ENCODE results near the gene MTLN. TPM values are rescaled to one million over a fixed set of nuclear protein-coding genes. Genes with fewer than 3 reads are reported as not detected.

Gene MTLN
- total and polyA plus RNA-seq, 2 of the 13 experiments (the other 11 are each of a cell fraction or from before 2014, with no cell fraction given): 37.1 to 50.4 TPM

GRCh38 chr2:110204408-110205385 is 7.7 kb downstream of the MTLN start, which contains the start of gene NPHP1 (continued):
- no peak for TF ChIP-seq TRAFD1 (CRISPR knock-in tag; IDR thresholded peaks at IDR 0.05; ENCODE audit: borderline replicate concordance)
- TF ChIP-seq REPIN1 (CRISPR knock-in tag; IDR thresholded peaks at IDR 0.05; ENCODE audit: borderline replicate concordance, low read depth): 0 out of 2 replicates have a peak, but pooled peaks have one; percentile 61
- TF ChIP-seq ZNF280B (CRISPR knock-in tag; IDR thresholded peaks at IDR 0.05; ENCODE audit: borderline replicate concordance): peak; percentile 94; the same call in 1 of the 2 replicates
- no peak for TF ChIP-seq ZNF576 (CRISPR knock-in tag; IDR thresholded peaks at IDR 0.05)
- TF ChIP-seq CHCHD3 (CRISPR knock-in tag; IDR thresholded peaks at IDR 0.05): no peak; the same call in 1 of the 2 replicates
- 0 out of 2 replicates have a peak, but pooled peaks have one; percentile 44 for TF ChIP-seq HINFP (CRISPR knock-in tag; IDR thresholded peaks at IDR 0.05; ENCODE audit: low read depth)
- peak; percentile 27 for TF ChIP-seq SKI (IDR thresholded peaks at IDR 0.05; ENCODE audit: partially characterized antibody)
- peak; percentile 92 for TF ChIP-seq YEATS2 (CRISPR knock-in tag; IDR thresholded peaks at IDR 0.05; ENCODE audit: borderline replicate concordance)
- TF ChIP-seq FOXA1 (IDR thresholded peaks at IDR 0.05): no peak
- 0 out of 2 replicates have a peak, but pooled peaks have one; percentile 13 for TF ChIP-seq FOXA1 (CRISPR knock-in tag; IDR thresholded peaks at IDR 0.05)
- TF ChIP-seq ZBTB34 (CRISPR knock-in tag; IDR thresholded peaks at IDR 0.05): peak; percentile 49; the same call in 1 of the 2 replicates
- TF ChIP-seq RBFOX2 (IDR thresholded peaks at IDR 0.05; ENCODE audit: low read depth, low read length): peak; percentile 79
- TF ChIP-seq ZNF607 (CRISPR knock-in tag; IDR thresholded peaks at IDR 0.05; ENCODE audit: borderline replicate concordance): peak; percentile 38; the same call in 1 of the 2 replicates
- TF ChIP-seq TMF1 (CRISPR knock-in tag; IDR thresholded peaks at IDR 0.05; ENCODE audit: low read depth): 0 out of 2 replicates have a peak, but pooled peaks have one; percentile 61
- peak; percentile 55; the same call in 1 of the 2 replicates for TF ChIP-seq ZBTB7B (CRISPR knock-in tag; IDR thresholded peaks at IDR 0.05)
- peak; percentile 59; the same call in 1 of the 2 replicates for TF ChIP-seq ZNF614 (CRISPR knock-in tag; IDR thresholded peaks at IDR 0.05; ENCODE audit: borderline replicate concordance)
- TF ChIP-seq THAP9 (CRISPR knock-in tag; IDR thresholded peaks at IDR 0.05; ENCODE audit: borderline replicate concordance): peak; percentile 85; the same call in 1 of the 2 replicates

Measured in HepG2 (cell line).